Measurements from ENCODE around the gene GPR68.
"Not testable (repeated sequence)": the region's sequence is repeated elsewhere in the genome, so short reads cannot be mapped to it uniquely, and the experiment has no call there.

The GPR68 gene

GRCh38 chr14:91266276-91266675 lies 21.8 kb upstream of the GPR68 start:
- not testable (repeated sequence) for H3K27me3 Mint-ChIP-seq (ENCODE audit: low read depth); H3K9me3 Mint-ChIP-seq; H3K27ac Mint-ChIP-seq; H3K4me3 Mint-ChIP-seq; DNase-seq (ENCODE audit: low spot score)
- H3K36me3 Mint-ChIP-seq (ENCODE audit: low read depth), result peaks cover 35% of the 10 kb centered on the region
- H3K4me1 Mint-ChIP-seq (ENCODE audit: low read depth), result peaks cover 40% of the 10 kb centered on the region

- no peak for DNase-seq (ENCODE audit: low spot score)
- Mint-ChIP-seq H3K27ac (no peak overlapping the region), H3K36me3 (ENCODE audit: low read depth) (peaks cover 33% of the 10 kb centered on the region), H3K27me3 (ENCODE audit: low read depth) (peaks cover 5% of the 10 kb centered on the region), H3K9me3 (peaks cover 3% of the 10 kb centered on the region), H3K4me1 (ENCODE audit: low read depth) (peaks cover 47% of the 10 kb centered on the region), H3K4me3 (peak overlapping the region; percentile 55)
These were observed 20.9 kb upstream of the GPR68 start for GRCh38 chr14:91265404-91265803.

- Mint-ChIP-seq H3K36me3 (ENCODE audit: low read depth) (peaks cover 28% of the 10 kb centered on the region), H3K4me1 (ENCODE audit: low read depth) (peaks cover 51% of the 10 kb centered on the region), H3K9me3 (peaks cover 3% of the 10 kb centered on the region), H3K27me3 (ENCODE audit: low read depth) (peaks cover 5% of the 10 kb centered on the region), H3K4me3 (peak overlapping the region; percentile 64), H3K27ac (peak overlapping the region; percentile 34)
- DNase-seq (ENCODE audit: low spot score), result no peak
These were observed 19.9 kb upstream of the GPR68 start for GRCh38 chr14:91264151-91265150.

GRCh38 chr14:91263329-91263728 lies 18.8 kb upstream of the GPR68 start:
- Mint-ChIP-seq H3K27me3 (ENCODE audit: low read depth) (peaks cover 5% of the 10 kb centered on the region), H3K36me3 (ENCODE audit: low read depth) (peaks cover 21% of the 10 kb centered on the region), H3K9me3 (peaks cover 3% of the 10 kb centered on the region), H3K4me3 (peak overlapping the region; percentile 50), H3K4me1 (ENCODE audit: low read depth) (peaks cover 47% of the 10 kb centered on the region), H3K27ac (peak overlapping the region; percentile 67)
- no peak for DNase-seq (ENCODE audit: low spot score)

GRCh38 chr14:91261986-91262549 lies 17.6 kb upstream of the GPR68 start:
- H3K27ac Mint-ChIP-seq, result no peak overlapping the region
- H3K36me3 Mint-ChIP-seq (ENCODE audit: low read depth), result peaks cover 16% of the 10 kb centered on the region
- no peak overlapping the region for H3K4me3 Mint-ChIP-seq
- peaks cover 5% of the 10 kb centered on the region for H3K27me3 Mint-ChIP-seq (ENCODE audit: low read depth)
- H3K9me3 Mint-ChIP-seq, result peaks cover 3% of the 10 kb centered on the region
- H3K4me1 Mint-ChIP-seq (ENCODE audit: low read depth), result peaks cover 54% of the 10 kb centered on the region
- no peak for DNase-seq (ENCODE audit: low spot score)

- no peak overlapping the region for H3K4me3 Mint-ChIP-seq
- peak overlapping the region; percentile 77 for H3K27ac Mint-ChIP-seq
- peaks cover 59% of the 10 kb centered on the region for H3K4me1 Mint-ChIP-seq (ENCODE audit: low read depth)
- H3K36me3 Mint-ChIP-seq (ENCODE audit: low read depth), result peaks cover 16% of the 10 kb centered on the region
- H3K27me3 Mint-ChIP-seq (ENCODE audit: low read depth), result peaks cover 5% of the 10 kb centered on the region
- peak; percentile 51 for DNase-seq (ENCODE audit: low spot score)
- peaks cover 3% of the 10 kb centered on the region for H3K9me3 Mint-ChIP-seq
These were observed 16.6 kb upstream of the GPR68 start for GRCh38 chr14:91261115-91261514.

- no peak overlapping the region for H3K27ac Mint-ChIP-seq
- peaks cover 11% of the 10 kb centered on the region for H3K36me3 Mint-ChIP-seq (ENCODE audit: low read depth)
- no peak for DNase-seq (ENCODE audit: low spot score)
- H3K4me1 Mint-ChIP-seq (ENCODE audit: low read depth), result peaks cover 60% of the 10 kb centered on the region
- H3K9me3 Mint-ChIP-seq, result peaks cover 3% of the 10 kb centered on the region
- H3K4me3 Mint-ChIP-seq, result no peak overlapping the region
- peaks cover under 1% of the 10 kb centered on the region for H3K27me3 Mint-ChIP-seq (ENCODE audit: low read depth)
These were observed 14.4 kb upstream of the GPR68 start for GRCh38 chr14:91258876-91259275.

GRCh38 chr14:91258011-91258618 lies 13.6 kb upstream of the GPR68 start:
- Mint-ChIP-seq H3K4me3 (no peak overlapping the region), H3K4me1 (ENCODE audit: low read depth) (peaks cover 54% of the 10 kb centered on the region), H3K27me3 (ENCODE audit: low read depth) (no peaks in the 10 kb centered on the region), H3K27ac (peak overlapping the region; percentile 70), H3K36me3 (ENCODE audit: low read depth) (peaks cover 11% of the 10 kb centered on the region), H3K9me3 (peaks cover 3% of the 10 kb centered on the region)
- no peak for DNase-seq (ENCODE audit: low spot score)

GRCh38 chr14:91257328-91258010 lies 13.0 kb upstream of the GPR68 start:
- no peak for DNase-seq (ENCODE audit: low spot score)
- peak overlapping the region; percentile 70 for H3K27ac Mint-ChIP-seq
- peaks cover 3% of the 10 kb centered on the region for H3K9me3 Mint-ChIP-seq
- no peaks in the 10 kb centered on the region for H3K27me3 Mint-ChIP-seq (ENCODE audit: low read depth)
- no peak overlapping the region for H3K4me3 Mint-ChIP-seq
- peaks cover 14% of the 10 kb centered on the region for H3K36me3 Mint-ChIP-seq (ENCODE audit: low read depth)
- peaks cover 55% of the 10 kb centered on the region for H3K4me1 Mint-ChIP-seq (ENCODE audit: low read depth)

- no peak for DNase-seq (ENCODE audit: low spot score)
- H3K36me3 Mint-ChIP-seq (ENCODE audit: low read depth), result peaks cover 20% of the 10 kb centered on the region
- peaks cover 3% of the 10 kb centered on the region for H3K9me3 Mint-ChIP-seq
- peaks cover 61% of the 10 kb centered on the region for H3K4me1 Mint-ChIP-seq (ENCODE audit: low read depth)
- no peak overlapping the region for H3K27ac Mint-ChIP-seq
- H3K27me3 Mint-ChIP-seq (ENCODE audit: low read depth), result no peaks in the 10 kb centered on the region
- H3K4me3 Mint-ChIP-seq, result no peak overlapping the region
These were observed 12.2 kb upstream of the GPR68 start for GRCh38 chr14:91256661-91257060.

GRCh38 chr14:91255026-91255695 lies 10.7 kb upstream of the GPR68 start:
- Mint-ChIP-seq H3K27ac (peak overlapping the region; percentile 88), H3K36me3 (ENCODE audit: low read depth) (peaks cover 28% of the 10 kb centered on the region), H3K9me3 (no peaks in the 10 kb centered on the region), H3K4me3 (peak overlapping the region; percentile 58), H3K4me1 (ENCODE audit: low read depth) (peaks cover 66% of the 10 kb centered on the region), H3K27me3 (ENCODE audit: low read depth) (no peaks in the 10 kb centered on the region)
- DNase-seq (ENCODE audit: low spot score), result no peak

- H3K9me3 Mint-ChIP-seq, result no peaks in the 10 kb centered on the region
- H3K4me1 Mint-ChIP-seq (ENCODE audit: low read depth), result peaks cover 68% of the 10 kb centered on the region
- peak overlapping the region; percentile 58 for H3K4me3 Mint-ChIP-seq
- no peak for DNase-seq (ENCODE audit: low spot score)
- no peaks in the 10 kb centered on the region for H3K27me3 Mint-ChIP-seq (ENCODE audit: low read depth)
- peaks cover 33% of the 10 kb centered on the region for H3K36me3 Mint-ChIP-seq (ENCODE audit: low read depth)
- H3K27ac Mint-ChIP-seq, result peak overlapping the region; percentile 88
These were observed 10.0 kb upstream of the GPR68 start for GRCh38 chr14:91254461-91254860.

- peaks cover 70% of the 10 kb centered on the region for H3K4me1 Mint-ChIP-seq (ENCODE audit: low read depth)
- peak overlapping the region; percentile 88 for H3K27ac Mint-ChIP-seq
- DNase-seq (ENCODE audit: low spot score), result no peak
- H3K27me3 Mint-ChIP-seq (ENCODE audit: low read depth), result no peaks in the 10 kb centered on the region
- H3K9me3 Mint-ChIP-seq, result no peaks in the 10 kb centered on the region
- peaks cover 35% of the 10 kb centered on the region for H3K36me3 Mint-ChIP-seq (ENCODE audit: low read depth)
- H3K4me3 Mint-ChIP-seq, result peak overlapping the region; percentile 58
These were observed 9.4 kb upstream of the GPR68 start for GRCh38 chr14:91253795-91254323.
